Type B pancreatic cell (in vitro differentiated cells): ENCODE measurements around the gene SCYL3. TPM values are rescaled to one million over a fixed set of nuclear protein-coding genes. Genes with fewer than 3 reads are reported as not detected.

ENCODE experiments used
- DNase-seq: peaks from one replicate; pipeline ENCODE4 v3.0.0; 2021; ENCODE audit warnings: mixed read lengths; ENCODE audit not compliant: unreplicated experiment; ENCODE audit errors: extremely low spot score
- H3K27ac Mint-ChIP-seq: 2 replicates; pipeline ENCODE4 v1.8.0; 2021; ENCODE audit warnings: mild to moderate bottlenecking, mixed read lengths
- H3K27me3 Mint-ChIP-seq: 2 replicates; pipeline ENCODE4 v1.8.0; 2021; ENCODE audit warnings: mixed read lengths
- H3K36me3 Mint-ChIP-seq: 2 replicates; pipeline ENCODE4 v1.8.0; 2021; ENCODE audit warnings: mixed read lengths
- H3K4me1 Mint-ChIP-seq: one replicate; pipeline ENCODE4 v1.8.0; 2021; ENCODE audit warnings: mixed read lengths; ENCODE audit not compliant: unreplicated experiment
- H3K4me3 Mint-ChIP-seq: 2 replicates; pipeline ENCODE4 v1.8.0; 2021; ENCODE audit warnings: mild to moderate bottlenecking, mixed read lengths
- H3K9me3 Mint-ChIP-seq: 2 replicates; pipeline ENCODE4 v1.8.0; 2021; ENCODE audit warnings: mixed read lengths
- total RNA-seq: library from RNA; stranded (reverse); gene quantifications from 2 replicates; pipeline ENCODE4 v1.2.1, GENCODE V29; 2021; ENCODE audit warnings: low replicate concordance
- TF ChIP-seq, protein P1 (sequence below): fragments of 200-600 bp; sonication (generic); conservative IDR thresholded peaks from 2 replicates; pipeline ENCODE4 v1.5.0; 2021; ENCODE audit warnings: antibody characterized with exemption, mild to moderate bottlenecking

The SCYL3 gene
- total RNA-seq, 1 donor from 2014 or later = 12.4 TPM

DNA sequence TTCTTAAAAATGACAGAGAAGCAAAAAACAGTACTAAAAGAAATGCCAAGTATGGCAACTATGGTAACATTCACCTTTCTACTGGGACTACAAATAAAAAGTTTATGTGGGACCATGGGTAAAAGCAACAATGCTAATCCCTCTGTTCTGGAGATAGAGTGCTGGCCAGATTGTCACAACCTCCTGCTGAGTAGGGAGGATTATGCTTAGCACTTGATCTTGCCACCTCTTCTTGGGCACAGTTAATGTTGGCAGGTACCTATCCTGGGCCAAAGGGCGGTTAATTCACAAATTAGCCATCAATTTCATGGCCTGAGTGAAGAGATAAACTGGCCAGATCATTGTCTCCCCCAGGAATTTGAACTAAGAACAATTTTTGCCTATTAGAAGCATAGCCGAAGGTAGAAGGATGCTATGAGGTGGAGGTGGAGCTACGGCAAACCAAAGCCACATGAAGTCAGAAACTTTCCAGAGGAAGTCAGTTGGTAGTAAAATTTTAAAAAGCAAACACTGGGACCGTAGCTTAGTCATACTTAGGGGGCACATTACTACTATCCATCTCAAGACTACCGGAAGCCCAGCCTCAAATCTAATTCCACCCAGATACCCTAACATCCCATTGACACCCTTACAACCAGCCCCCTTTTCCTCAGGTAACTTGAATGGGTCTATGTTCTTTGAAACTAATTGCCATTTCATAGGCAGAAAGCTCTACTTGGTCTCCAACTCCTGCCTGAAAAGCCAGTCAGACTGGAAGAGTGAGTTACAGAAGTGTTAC, 2.7 kb downstream of the SCYL3 start:
- Mint-ChIP-seq H3K9me3 (peaks cover 4% of the 10 kb centered on the region), H3K27me3 (peaks cover 3% of the 10 kb centered on the region), H3K27ac (peak overlapping the region; percentile 96), H3K36me3 (peaks cover 14% of the 10 kb centered on the region), H3K4me1 (peaks cover 29% of the 10 kb centered on the region), H3K4me3 (peak overlapping the region; percentile 85)
- DNase-seq = no peak
- TF ChIP-seq, protein P1, sequence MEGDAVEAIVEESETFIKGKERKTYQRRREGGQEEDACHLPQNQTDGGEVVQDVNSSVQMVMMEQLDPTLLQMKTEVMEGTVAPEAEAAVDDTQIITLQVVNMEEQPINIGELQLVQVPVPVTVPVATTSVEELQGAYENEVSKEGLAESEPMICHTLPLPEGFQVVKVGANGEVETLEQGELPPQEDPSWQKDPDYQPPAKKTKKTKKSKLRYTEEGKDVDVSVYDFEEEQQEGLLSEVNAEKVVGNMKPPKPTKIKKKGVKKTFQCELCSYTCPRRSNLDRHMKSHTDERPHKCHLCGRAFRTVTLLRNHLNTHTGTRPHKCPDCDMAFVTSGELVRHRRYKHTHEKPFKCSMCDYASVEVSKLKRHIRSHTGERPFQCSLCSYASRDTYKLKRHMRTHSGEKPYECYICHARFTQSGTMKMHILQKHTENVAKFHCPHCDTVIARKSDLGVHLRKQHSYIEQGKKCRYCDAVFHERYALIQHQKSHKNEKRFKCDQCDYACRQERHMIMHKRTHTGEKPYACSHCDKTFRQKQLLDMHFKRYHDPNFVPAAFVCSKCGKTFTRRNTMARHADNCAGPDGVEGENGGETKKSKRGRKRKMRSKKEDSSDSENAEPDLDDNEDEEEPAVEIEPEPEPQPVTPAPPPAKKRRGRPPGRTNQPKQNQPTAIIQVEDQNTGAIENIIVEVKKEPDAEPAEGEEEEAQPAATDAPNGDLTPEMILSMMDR = no peak

GRCh38 chr1:169889871-169890270, 3.8 kb downstream of the SCYL3 start:
- Mint-ChIP-seq H3K27me3 (peaks cover 2% of the 10 kb centered on the region), H3K4me1 (peaks cover 29% of the 10 kb centered on the region), H3K9me3 (peaks cover 3% of the 10 kb centered on the region), H3K4me3 (no peak overlapping the region), H3K36me3 (peaks cover 19% of the 10 kb centered on the region), H3K27ac (peak overlapping the region; percentile 76)
- DNase-seq = no peak
- TF ChIP-seq, protein P1 = no peak

- no peak overlapping the region for H3K4me3 Mint-ChIP-seq
- H3K4me1 Mint-ChIP-seq = peaks cover 20% of the 10 kb centered on the region
- peaks cover 26% of the 10 kb centered on the region for H3K36me3 Mint-ChIP-seq
- H3K27ac Mint-ChIP-seq = no peak overlapping the region
- H3K9me3 Mint-ChIP-seq = no peaks in the 10 kb centered on the region
- TF ChIP-seq, protein P1 = no peak
- no peak for DNase-seq
- no peaks in the 10 kb centered on the region for H3K27me3 Mint-ChIP-seq
These were observed 6.8 kb downstream of the SCYL3 start for GRCh38 chr1:169886931-169887330.

DNA sequence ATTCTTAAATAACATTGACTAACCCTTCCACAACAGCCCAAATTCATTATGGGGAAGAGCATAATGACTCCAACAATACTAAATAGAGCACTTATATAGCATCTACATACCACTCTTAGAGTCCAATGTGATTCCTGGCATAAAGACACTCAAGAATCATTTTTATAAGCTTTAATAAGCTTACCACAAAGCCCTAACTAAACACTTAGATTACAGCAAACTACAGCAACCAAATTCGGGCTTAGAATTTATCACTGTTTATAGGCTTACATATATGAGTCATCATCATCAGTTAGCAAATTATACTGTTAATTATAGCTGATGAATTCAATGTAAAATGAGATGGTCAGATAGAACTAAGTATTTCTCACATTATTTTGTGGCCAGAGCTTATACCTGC, 7.3 kb downstream of the SCYL3 start:
- Mint-ChIP-seq H3K36me3 (peaks cover 28% of the 10 kb centered on the region), H3K4me3 (no peak overlapping the region), H3K27ac (no peak overlapping the region), H3K4me1 (peaks cover 17% of the 10 kb centered on the region), H3K27me3 (no peaks in the 10 kb centered on the region), H3K9me3 (no peaks in the 10 kb centered on the region)
- TF ChIP-seq, protein P1 = no peak
- DNase-seq = no peak

- no peak for DNase-seq
- H3K27me3 Mint-ChIP-seq = no peaks in the 10 kb centered on the region
- no peak overlapping the region for H3K27ac Mint-ChIP-seq
- no peaks in the 10 kb centered on the region for H3K9me3 Mint-ChIP-seq
- peaks cover 6% of the 10 kb centered on the region for H3K4me1 Mint-ChIP-seq
- TF ChIP-seq, protein P1 = no peak
- peaks cover 29% of the 10 kb centered on the region for H3K36me3 Mint-ChIP-seq
- H3K4me3 Mint-ChIP-seq = no peak overlapping the region
These were observed 8.5 kb downstream of the SCYL3 start for GRCh38 chr1:169885207-169885606.
